Activated CD4-positive, alpha-beta T cell treated with anti-CD3 and anti-CD28 coated beads for 48 hours (primary cell): ENCODE measurements around the gene TIGAR.

Experiments used
- DNase-seq: peaks from one replicate; pipeline ENCODE4 v3.0.0-alpha.2; 2020

TIGAR gene, protein sequence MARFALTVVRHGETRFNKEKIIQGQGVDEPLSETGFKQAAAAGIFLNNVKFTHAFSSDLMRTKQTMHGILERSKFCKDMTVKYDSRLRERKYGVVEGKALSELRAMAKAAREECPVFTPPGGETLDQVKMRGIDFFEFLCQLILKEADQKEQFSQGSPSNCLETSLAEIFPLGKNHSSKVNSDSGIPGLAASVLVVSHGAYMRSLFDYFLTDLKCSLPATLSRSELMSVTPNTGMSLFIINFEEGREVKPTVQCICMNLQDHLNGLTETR

DNA sequence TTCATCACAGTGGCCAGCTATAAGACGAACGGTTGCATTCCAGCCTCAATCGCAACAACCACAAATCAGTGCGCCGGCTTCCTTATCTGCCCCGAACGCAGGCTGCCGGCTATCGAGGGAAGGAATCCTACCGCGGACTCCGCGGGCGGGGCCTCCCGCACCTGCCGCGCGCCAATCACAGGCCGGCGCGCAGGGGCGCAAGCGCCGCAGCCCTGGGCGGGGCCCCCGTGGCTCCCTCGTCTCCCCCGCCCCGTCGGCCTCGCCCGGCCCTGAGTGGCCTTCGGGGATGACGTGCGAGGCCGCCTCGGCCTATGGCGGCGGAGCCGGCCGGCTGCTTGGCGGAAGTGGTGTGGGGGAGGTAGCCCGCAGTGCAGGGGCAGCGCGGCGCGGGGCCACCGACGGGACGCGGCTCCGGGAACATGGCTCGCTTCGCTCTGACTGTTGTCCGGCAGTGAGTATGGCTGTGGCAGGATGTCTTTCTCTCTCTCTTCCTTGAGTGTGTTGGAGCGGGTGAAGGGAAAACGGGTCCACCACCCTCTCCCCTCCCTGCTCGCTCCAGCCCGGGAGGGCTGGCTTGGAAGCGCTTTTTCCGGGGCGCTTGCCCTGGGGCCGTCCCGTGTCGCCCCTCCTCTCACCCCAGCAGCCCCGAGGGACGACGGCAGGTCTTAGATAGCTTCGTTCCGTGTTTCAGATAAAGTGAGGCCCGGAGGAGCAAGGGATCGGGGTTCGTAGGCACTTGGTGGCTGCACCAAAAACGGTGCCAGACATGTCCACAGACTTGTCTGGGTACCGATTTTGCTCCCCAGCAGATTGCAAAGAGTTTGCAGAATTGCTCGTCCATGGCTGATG, at the start of gene TIGAR:
Gene TIGAR, plus strand, starts transcription at position 361 of the 849 bp plus-strand sequence. Its CDS starts 59 bp downstream, at position 420.
- DNase-seq, result peak; percentile 92

DNA sequence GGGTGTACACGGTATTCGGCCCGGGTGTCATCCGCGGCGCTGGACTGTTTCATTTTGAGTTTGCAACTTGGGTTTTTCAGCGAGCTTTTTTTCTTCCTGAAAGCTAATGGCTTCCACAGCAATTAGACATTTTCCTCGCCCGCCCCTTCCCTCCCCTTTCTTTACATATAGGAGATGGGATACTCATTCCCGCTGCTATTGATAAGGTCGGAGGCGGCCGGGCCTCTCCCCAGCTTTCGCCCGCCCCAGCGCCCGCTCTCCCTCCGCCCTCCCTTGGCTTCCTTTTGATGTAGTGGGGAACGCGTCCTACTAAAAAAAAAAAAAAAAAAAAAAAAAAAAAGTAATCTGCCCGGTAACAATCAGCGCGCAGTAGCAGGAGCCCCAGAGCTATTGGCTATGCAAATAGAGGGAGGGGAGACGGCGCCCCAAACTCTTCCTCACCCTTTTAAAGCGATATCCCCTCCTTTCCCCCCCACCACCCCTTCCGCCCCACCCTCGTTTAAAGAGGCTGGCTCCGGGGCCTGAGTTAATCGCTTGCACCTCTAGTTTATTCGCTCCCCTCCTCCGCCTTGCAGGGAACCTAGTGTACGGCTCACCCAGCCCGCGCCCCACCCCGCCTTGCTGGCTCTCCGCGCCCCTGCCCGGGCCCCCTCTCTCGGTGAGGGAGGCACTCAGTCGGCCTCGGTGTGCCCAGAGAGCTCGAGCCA, 49.1 kb upstream of the TIGAR start:
- DNase-seq, result peak; percentile 92

DNA sequence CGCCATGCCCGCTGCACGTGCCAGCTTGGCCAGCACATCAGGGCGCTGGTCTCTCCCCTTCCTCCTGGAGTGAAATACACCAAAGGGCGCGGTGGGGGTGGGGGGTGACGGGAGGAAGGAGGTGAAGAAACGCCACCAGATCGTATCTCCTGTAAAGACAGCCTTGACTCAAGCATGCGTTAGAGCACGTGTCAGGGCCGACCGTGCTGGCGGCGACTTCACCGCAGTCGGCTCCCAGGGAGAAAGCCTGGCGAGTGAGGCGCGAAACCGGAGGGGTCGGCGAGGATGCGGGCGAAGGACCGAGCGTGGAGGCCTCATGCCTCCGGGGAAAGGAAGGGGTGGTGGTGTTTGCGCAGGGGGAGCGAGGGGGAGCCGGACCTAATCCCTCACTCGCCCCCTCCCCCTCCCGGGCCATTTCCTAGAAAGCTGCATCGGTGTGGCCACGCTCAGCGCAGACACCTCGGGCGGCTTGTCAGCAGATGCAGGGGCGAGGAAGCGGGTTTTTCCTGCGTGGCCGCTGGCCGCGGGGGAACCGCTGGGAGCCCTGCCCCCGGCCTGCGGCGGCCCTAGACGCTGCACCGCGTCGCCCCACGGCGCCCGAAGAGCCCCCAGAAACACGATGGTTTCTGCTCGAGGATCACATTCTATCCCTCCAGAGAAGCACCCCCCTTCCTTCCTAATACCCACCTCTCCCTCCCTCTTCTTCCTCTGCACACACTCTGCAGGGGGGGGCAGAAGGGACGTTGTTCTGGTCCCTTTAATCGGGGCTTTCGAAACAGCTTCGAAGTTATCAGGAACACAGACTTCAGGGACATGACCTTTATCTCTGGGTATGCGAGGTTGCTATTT, 48.4 kb upstream of the TIGAR start:
- peak; percentile 87 for DNase-seq

DNA sequence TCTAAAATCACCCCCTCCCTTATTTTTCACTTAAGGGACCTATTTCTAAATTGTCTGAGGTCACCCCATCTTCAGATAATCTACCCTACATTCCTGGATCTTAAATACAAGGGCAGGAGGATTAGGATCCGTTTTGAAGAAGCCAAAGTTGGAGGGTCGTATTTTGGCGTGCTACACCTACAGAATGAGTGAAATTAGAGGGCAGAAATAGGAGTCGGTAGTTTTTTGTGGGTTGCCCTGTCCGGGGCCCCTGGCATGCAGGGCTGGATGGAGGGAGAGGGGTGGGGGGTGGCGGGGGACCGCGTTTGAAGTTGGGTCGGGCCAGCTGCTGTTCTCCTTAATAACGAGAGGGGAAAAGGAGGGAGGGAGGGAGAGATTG, 47.8 kb upstream of the TIGAR start:
- no peak for DNase-seq

DNA sequence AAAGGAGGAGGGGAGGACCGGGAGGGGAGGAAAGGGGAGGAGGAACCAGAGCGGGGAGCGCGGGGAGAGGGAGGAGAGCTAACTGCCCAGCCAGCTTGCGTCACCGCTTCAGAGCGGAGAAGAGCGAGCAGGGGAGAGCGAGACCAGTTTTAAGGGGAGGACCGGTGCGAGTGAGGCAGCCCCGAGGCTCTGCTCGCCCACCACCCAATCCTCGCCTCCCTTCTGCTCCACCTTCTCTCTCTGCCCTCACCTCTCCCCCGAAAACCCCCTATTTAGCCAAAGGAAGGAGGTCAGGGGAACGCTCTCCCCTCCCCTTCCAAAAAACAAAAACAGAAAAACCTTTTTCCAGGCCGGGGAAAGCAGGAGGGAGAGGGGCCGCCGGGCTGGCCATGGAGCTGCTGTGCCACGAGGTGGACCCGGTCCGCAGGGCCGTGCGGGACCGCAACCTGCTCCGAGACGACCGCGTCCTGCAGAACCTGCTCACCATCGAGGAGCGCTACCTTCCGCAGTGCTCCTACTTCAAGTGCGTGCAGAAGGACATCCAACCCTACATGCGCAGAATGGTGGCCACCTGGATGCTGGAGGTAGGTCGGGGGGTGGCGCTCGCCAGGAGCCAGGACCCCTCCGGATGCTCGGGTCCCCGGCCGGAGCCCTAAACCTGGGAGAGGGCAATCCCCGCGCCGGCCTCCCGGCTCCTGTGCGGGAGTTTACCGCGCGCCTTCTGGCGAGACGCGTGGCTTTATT, 47.2 kb upstream of the TIGAR start, which contains the start of gene CCND2:
Gene CCND2, plus strand, starts transcription at position 111 of the 744 bp plus-strand sequence. Its CDS starts 279 bp downstream, at position 390.
- peak; percentile 89 for DNase-seq

DNA sequence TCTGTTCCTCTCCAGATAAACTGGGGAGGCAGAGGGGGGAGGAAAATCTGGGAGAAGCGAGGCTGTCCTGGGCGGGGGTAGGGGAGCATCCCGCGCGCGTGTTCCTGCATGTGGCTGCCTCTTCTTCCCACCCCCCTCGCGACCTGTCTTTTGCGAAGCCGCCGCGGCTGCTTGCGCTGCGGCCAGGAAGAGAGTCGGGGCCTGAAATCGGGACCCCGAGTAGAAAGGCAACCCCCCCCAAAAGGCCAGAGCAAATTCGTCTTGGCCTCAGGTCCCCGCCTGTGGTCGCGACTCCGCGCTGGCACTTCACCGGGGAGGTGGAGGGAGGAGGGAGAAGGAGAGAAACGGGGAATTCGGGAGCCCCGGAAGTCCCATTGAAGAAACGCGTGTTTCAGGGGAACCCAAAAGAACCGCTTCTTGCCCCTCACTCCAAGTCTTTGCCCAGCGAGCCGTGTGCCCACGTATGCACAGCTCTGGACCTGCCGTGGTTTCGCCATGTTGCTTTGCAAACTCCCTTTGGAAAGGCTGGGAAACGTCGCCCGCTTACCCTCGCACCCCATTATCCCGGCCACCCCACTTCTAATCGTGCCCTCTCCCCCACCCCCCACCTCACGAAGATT, 46.5 kb upstream of the TIGAR start:
- DNase-seq, result peak; percentile 48

DNA sequence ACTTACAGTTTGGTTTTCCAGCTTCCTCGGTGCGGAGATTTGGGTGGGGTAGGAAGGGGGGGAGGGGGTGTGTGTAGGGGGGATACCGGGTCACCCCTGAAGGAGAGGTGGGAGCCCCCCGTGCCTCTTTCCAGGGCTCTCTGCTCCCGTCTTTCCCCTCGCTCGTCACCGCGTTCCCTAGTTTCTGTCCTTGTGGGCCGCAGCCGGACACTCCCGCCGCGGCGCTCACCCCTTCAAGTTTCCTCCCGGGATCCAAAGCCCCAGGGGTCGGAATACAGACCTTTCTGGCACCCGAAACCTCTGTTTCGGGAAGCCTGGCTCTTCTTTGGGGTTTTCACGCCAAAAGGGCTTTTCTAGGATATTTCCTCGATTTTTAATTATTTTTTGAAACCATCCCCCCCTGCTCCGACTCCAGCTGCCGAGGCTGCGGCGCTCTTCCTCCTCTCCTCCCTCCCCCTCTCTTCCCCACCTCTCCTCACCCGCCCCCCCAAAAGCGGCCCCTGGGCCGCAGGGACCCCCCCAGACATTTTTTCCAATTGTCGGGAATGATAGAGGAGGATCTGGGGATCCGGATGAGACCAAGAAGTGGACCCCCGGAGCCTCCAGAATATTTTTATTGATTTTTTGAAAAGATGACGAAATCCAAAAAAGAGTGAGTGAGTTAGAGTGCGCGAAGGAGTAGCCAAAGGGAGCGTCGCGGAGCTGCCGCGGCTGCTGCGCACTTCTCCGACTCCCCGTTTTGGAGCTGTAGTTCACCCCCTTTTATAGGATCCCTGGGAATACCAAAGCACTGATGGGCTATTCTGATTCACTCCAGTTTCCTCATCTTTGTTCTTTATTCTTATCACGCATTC, 45.8 kb upstream of the TIGAR start:
- peak; percentile 34 for DNase-seq

DNA sequence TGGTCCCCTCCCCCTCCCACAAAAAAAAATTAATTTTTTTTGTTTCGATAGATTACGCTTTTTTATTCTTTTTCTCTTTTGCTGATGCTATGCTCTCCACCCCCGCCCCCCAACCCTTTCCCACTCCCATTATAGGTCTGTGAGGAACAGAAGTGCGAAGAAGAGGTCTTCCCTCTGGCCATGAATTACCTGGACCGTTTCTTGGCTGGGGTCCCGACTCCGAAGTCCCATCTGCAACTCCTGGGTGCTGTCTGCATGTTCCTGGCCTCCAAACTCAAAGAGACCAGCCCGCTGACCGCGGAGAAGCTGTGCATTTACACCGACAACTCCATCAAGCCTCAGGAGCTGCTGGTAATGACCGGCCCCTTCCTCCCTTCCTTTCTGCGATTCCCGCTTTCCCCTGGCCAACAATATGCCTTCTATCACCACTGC, 45.1 kb upstream of the TIGAR start:
- peak; percentile 18 for DNase-seq

DNA sequence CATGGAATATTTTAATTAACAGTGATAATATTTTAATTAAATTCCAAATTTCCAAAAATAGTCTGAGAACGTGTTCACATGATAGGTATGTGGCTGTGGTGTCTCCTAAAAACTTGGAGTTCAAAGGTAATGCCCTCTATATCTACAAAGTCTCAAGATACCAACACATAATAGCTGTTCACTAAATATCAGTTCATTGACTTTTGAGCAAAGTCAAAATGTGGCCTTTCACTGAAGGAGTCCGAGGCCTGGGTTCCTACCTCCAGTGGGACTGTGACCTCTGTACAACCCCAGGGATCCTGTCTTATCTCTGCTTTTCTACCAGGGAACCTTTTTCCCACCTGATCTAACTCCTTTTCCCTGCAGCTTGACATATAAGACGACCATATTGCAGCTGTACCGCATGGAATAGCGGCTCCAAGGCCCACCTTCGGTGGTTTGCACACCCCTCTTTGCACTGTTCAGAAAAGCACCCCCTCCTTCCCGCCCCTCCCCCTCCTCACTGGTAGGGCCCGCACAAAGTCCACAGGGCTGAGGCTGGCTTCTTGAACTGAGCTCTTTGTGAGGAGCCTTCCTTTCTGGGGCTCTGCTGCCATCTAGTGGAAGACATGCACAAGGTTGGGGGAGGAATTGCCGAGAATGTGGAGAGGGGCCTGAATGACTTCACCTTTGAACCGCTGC, 44.3 kb upstream of the TIGAR start:
- DNase-seq, result peak; percentile 91

DNA sequence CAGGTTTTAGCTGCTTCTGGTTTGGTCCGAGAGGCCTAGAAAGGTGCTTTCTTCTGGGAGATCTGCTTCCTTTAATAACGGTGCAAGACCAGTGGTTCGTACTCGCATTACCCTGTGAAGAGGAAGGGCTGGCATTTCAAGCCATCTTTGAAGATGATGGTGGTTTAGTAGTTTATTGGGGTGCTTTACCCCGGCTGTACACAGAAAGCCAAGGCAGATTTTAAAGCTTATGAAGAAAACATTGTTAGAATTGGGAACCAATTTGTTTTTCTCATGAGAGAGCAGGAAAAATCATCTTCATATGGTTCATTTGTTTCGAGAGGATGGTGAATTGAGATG, 43.8 kb upstream of the TIGAR start:
- no peak for DNase-seq

DNA sequence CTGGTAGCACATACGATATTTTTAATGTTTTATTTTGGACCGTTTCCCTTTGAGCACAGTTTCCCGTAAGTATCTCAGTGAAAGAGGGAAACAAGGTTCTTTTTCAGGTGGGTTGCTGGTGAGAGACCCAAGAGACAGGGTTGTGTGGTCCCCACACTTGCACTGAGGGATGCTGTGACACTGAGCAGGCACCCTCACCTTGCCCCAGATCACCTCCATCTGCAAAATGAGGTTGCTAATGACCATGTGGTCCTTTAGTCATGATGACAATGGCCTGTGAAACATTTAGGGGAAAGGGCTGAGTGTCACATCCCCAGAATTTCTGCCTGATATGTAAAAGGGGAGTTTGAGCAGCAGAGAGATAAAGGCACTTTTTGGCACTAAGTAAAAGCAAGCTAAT, 43.2 kb upstream of the TIGAR start:
- DNase-seq, result no peak

DNA sequence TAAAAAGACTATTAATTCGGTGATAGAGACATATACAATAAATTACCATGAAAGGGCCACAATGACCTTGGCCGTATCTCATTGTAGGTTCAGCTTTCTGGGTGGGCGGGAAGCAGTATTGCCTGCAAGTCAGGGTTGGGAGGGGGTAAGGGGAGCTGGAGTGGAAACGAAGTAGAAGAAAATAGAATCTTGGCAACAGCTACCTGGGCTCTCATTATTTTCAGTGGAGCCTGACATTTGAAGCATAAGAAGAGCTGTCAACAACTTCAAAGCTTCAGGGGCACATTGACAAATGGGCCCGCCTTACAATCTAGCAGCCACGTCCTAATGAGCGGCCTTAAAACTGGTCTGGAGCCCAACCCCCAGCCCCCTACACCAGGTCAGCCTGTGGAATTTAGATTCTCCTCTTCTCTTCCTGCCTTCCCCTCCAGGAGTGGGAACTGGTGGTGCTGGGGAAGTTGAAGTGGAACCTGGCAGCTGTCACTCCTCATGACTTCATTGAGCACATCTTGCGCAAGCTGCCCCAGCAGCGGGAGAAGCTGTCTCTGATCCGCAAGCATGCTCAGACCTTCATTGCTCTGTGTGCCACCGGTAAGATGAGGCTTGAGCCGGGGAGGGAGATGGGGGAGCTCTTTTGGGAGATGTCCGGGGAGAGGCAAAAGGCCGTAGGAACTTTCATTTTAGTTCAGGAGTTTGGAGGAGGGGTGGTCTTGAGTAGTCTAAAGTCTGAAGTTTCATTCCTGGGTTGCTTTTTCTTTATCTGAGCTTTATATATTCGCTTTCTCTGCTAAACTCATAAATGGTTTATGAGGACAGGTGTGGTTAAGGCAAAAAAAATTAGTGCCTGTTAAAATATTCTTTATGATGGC, 42.5 kb upstream of the TIGAR start:
- DNase-seq, result no peak

DNA sequence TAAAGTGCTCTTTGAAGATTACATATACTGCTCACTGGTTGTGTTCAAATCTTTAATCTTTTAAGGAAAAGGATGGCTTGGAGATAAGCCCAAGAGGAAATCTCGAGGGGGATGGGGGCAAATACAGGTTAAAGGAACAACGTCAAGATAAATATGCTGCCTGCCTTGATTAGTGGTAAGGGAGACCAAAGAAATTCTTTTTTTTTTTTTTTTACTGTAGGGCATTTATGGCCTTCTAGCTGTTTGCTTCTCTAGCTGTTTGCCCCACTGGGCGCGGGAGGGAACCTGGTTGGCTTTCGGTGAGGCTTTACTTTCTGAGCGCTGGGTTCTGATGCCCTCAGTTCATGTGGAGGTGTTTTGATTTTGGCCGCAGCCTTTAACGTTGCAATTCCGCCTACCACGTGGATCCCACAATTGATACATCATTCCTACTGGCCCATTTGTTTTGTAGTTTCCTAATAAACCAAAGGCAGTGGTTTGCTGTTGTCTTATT, 41.8 kb upstream of the TIGAR start:
- DNase-seq, result no peak

DNA sequence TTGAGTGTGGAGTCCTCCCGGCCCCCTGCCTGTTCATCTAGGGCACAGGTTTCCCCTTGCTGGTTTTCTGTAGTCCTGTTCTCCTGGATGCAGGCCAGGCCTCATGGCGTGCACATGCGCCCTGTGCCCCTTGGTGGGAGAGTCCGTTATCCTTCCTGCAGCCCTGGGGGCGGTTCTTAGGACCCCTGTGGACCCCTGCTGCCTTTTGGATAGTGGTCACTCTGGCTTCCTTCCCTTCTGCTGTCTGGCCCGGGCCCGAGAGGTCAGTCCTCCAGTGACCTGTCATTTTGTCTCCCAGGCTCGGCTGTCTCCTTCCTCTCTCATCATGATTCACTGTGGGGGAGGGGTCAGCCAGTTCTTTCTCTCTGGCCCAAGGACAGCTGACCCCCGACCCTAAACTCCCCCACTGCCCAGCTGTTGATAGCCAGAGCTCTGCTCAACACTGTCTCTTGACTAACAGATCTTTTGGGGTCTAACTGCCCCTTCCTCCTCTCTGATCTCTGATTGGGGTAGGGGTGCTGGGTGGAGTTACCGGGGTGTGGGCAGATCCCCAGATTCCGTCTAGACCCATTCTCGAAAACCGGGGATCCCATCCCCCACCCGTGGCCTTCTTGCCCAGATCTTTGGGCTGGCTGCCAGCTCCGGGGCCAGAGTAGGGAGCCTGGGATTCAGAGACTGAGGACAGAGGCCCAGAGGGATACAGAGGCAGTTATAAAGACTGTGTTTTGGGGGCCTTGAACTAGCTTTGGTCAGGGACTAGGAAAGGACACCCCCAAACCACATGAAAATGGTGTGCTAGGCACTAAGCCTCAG, 40.5 kb upstream of the TIGAR start:
- DNase-seq, result no peak

DNA sequence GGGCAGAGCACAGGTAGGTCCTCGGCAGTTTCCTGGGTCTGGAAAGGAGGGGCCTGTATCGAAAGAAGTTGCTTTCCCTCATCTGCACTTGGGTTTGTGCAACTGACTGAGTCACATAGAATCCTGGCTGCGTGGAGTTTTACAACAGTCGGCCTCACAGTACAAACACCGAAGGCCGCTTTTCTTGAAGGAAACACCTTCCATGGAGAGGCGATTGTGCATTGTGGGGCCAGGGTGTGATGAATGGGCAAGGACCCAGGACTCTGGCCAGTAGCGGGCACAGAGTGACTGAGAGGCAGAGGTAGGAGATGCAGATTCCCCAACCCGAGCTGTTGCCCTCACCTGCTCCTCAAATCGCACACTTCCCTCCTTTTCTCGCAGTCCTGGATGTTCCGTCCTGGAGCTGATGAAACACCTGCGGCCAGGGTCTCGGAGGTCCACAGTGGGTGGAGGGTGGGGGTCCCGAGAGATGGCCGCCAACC, 39.8 kb upstream of the TIGAR start:
- DNase-seq, result no peak

DNA sequence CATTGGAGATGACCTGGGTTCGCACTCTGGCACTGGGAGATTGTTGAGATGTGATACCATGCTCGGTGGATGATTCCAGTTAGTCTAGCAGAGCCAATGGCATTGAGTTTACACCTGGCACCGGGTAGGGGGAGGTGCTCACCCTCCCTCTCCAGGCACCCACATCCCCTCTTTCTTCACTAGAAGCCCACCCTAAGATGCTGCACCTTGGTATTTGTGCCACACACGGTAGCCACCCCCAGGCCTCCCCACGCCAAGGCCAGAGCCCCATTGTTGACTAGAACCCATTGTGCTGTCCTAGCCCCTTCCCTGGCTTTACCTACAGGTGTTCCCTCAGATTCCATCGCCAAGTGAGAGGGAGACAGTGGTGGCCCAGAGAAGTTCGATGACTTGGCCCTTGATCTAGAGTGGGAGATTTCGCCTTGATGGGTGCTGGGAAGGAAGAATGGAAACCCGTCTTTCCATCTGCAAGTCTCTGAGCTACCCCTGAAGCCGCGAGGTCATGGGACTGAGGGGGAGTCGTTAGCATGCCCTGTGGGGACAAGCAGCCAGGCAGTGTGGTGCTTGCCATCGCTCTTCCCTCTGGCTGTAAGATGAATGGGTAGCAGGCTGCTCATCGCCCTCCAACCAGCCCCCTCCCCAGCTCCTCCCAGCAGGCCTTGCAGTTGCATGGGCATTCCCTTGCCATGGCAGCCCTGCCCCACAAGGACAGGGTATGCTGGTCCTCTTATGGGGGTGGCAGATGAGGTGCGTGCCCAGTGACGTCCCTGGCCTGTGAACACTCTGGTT, 38.7 kb upstream of the TIGAR start:
- DNase-seq, result peak; percentile 16
